Vagina (tissue), 2 donors: ENCODE data around the gene CES4A.

ENCODE experiments used
- POLR2A ChIP-seq, 2 donors: fragments of 450-650 bp; IDR thresholded peaks; one replicate each; pipeline ENCODE4 v1.6.1; 2017; ENCODE audit warnings: antibody characterized with exemption in 2 of 2, mild to moderate bottlenecking in 2 of 2, moderate library complexity in 2 of 2
- POLR2AphosphoS5 ChIP-seq, 2 donors: sonication (generic); formaldehyde crosslinking; IDR thresholded peaks; one replicate each; pipeline ENCODE4 v1.9.0; 2017; ENCODE audit warnings: antibody characterized with exemption in 2 of 2, mild to moderate bottlenecking in 2 of 2, low read depth in 1 of 2; ENCODE audit not compliant: insufficient read depth in 1 of 2

DNA sequence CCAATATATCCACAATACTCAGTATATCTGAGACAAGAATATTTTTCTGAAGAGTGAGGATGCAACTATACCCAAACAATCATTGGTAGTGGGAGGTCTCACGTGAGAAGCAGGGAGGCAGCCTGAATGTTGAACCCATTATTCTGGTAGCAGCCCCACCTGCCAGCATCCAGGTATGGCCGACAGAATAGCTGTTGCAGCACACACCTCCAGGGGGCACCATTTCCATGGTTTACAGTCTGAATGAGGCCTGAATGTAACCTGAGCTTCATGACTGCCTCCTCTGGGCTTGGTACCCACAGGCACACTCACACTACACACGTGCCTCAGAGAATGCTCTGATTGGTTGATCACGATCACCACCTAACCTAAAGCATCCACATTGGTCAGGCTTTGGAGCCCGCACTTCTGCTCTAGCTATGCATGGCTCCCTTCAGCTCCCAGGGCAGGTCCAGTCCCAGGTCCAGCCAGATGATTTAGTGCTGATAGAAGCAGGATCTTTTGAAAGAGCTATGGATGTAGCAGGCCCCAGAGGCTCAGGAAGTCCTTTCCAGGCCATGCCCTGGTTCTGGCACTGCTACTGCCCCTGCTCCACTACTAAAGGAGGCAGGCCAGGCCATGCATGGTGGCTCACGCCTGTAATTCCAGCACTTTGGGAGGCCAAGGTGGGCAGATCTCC is 29.6 kb downstream of the CES4A start:
- TF ChIP-seq POLR2A (IDR thresholded peaks at IDR 0.05) (no peak), POLR2AphosphoS5 (IDR thresholded peaks at IDR 0.05; ENCODE audit: insufficient read depth in 1 of 2, low read depth in 1 of 2) (no peak)
